ENCODE data around the gene MROH2A. TPM values are rescaled to one million over a fixed set of nuclear protein-coding genes. Genes with fewer than 3 reads are reported as not detected.

Gene MROH2A
- total and polyA plus RNA-seq, 9 of the 15 experiments (the other 6 are each of a cell fraction or from before 2014, with no cell fraction given) = 0.03 TPM; not detected in 8

DNA sequence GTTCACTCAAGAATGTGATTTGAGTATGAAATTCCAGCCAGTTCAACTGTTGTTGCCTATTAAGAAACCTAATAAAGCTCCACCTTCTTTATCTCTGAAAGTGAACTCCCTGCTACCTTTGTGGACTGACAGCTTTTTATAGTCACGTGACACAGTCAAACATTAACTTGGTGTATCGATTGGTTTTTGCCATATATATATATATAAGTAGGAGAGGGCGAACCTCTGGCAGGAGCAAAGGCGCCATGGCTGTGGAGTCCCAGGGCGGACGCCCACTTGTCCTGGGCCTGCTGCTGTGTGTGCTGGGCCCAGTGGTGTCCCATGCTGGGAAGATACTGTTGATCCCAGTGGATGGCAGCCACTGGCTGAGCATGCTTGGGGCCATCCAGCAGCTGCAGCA is 18.1 kb upstream of the MROH2A start, which contains the start of gene UGT1A1:
TSS of gene UGT1A1 (plus strand) at position 228 of the 400 bp plus-strand sequence. CDS start at position 246, 18 bp downstream.
- ATAC-seq (no peak), FAIRE-seq (no peak), DNase-seq (ENCODE audit: extremely low read depth in 1 of 4, low spot score in 3 of 4) (no peak)
- no peaks in the 10 kb centered on the region for H3K9me3 ChIP-seq (replicated peaks; ENCODE audit: control insufficient read depth, insufficient read depth, low read depth, low read length)
- no peak within 1 kb of the TSS for H3K4me3 ChIP-seq
- no TSS peak for BruUV-seq (replicated peaks)
- no peak within 1 kb of the TSS for H3K9ac ChIP-seq (ENCODE audit: insufficient read depth in 1 of 2, low read depth in 2 of 2, low read length in 2 of 2)
- no peak within 1 kb of the TSS for H3K27ac ChIP-seq (ENCODE audit: extremely low read depth, low read depth, low read length)
- H3K27me3 ChIP-seq (ENCODE audit: control insufficient read depth in 2 of 2, insufficient read depth in 2 of 2, low read length in 2 of 2) = peaks cover 0 to 13% of the 10 kb centered on the region in 2 experiments; a peak in 2 of 5 replicates
- intact Hi-C loops (cut with micrococcal nuclease) = no loop called here
- no peak within 1 kb of the TSS for H3K4me2 ChIP-seq (ENCODE audit: insufficient read depth, low read length)
- H4K20me1 ChIP-seq (replicated peaks; ENCODE audit: control insufficient read depth, insufficient read depth, low read length) = no peaks in the 10 kb centered on the region
- POLR2A ChIA-PET = interaction anchor here (0.5 to 0.7 kb wide), 3 partner anchors 11 to 42 kb away, joined by 3 to 4 read pairs (median 4); no protein-coding TSS in a partner anchor
- no peaks in the 10 kb centered on the region for H3K9me1 ChIP-seq (ENCODE audit: control insufficient read depth, insufficient read depth, low read length)
- no peaks in the 10 kb centered on the region for H3K36me3 ChIP-seq (ENCODE audit: control insufficient read depth, insufficient read depth, low read length)
- CTCF ChIA-PET (ENCODE audit: low intra/inter-chr PET ratio) = no interaction called here
- H2AFZ ChIP-seq (ENCODE audit: low read depth, low read length) = no peak within 1 kb of the TSS
- no peaks in the 10 kb centered on the region for H3K79me2 ChIP-seq (ENCODE audit: control insufficient read depth, insufficient read depth, low read length)
- 2% methylated on average over 6 of the region's 6 CpGs for WGBS (ENCODE audit: insufficient coverage, low coverage, missing lambda C conversion rate)
- in situ Hi-C loops (cut with MboI) = no loop called here
- peaks cover 0 to 3% of the 10 kb centered on the region in 2 experiments; a peak in 2 of 5 replicates for H3K4me1 ChIP-seq (replicated peaks in 1 of 2; ENCODE audit: control insufficient read depth in 2 of 2, insufficient read depth in 2 of 2, low read length in 2 of 2)
- TF ChIP-seq RAD51 (IDR thresholded peaks at IDR 0.05; ENCODE audit: borderline replicate concordance, low read depth) (peak; percentile 65), ZNF263 (CRISPR knock-in tag; IDR thresholded peaks at IDR 0.05; ENCODE audit: borderline replicate concordance) (no peak)
- TF ChIP-seq, protein P1, sequence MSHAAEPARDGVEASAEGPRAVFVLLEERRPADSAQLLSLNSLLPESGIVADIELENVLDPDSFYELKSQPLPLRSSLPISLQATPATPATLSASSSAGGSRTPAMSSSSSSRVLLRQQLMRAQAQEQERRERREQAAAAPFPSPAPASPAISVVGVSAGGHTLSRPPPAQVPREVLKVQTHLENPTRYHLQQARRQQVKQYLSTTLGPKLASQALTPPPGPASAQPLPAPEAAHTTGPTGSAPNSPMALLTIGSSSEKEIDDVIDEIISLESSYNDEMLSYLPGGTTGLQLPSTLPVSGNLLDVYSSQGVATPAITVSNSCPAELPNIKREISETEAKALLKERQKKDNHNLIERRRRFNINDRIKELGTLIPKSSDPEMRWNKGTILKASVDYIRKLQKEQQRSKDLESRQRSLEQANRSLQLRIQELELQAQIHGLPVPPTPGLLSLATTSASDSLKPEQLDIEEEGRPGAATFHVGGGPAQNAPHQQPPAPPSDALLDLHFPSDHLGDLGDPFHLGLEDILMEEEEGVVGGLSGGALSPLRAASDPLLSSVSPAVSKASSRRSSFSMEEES (CRISPR knock-in tag; IDR thresholded peaks at IDR 0.05) = peak; percentile 84
